Esophagus muscularis mucosa (tissue), 3 donors: Measurements from ENCODE around the gene SWAP70.

Source experiments
- CTCF ChIP-seq, 3 experiments: fragments of 200-600 bp in 2 of 3; fragments of 450-650 bp in 1 of 3; sonication (generic) in 2 of 3; IDR thresholded peaks; one replicate each; pipeline ENCODE4 v1.5.1; 2017 to 2019; ENCODE audit warnings: antibody characterized with exemption in 3 of 3, mild to moderate bottlenecking in 2 of 3, moderate library complexity in 1 of 3
- POLR2A ChIP-seq: fragments of 450-650 bp; IDR thresholded peaks from one replicate; pipeline ENCODE4 v1.6.1; 2017; ENCODE audit warnings: antibody characterized with exemption, moderate library complexity, mild to moderate bottlenecking, low read depth
- POLR2AphosphoS5 ChIP-seq, 2 donors: sonication (generic); formaldehyde crosslinking; IDR thresholded peaks; one replicate each; pipeline ENCODE4 v1.6.1; 2017; ENCODE audit warnings: antibody characterized with exemption in 2 of 2

GRCh38 chr11:9681583-9682372, 17.9 kb downstream of the SWAP70 start:
- no peak for TF ChIP-seq POLR2A
- no peak for TF ChIP-seq POLR2AphosphoS5 (IDR thresholded peaks at IDR 0.05)
- no peak for TF ChIP-seq CTCF (IDR thresholded peaks at IDR 0.05)
